HL-60 (cell line): ENCODE measurements around the gene CCR5.

Experiments used
- DNase-seq, 2 experiments: peaks; one replicate each; pipeline ENCODE4 v3.0.0-alpha.2; 2010 to 2020; ENCODE audit warnings: low read depth in 1 of 2, low spot score in 1 of 2
- H3K27ac ChIP-seq: fragments of 250-450 bp; sonication (Bioruptor Pico); replicated peaks from 2 replicates; pipeline ENCODE4 v1.5.1; 2020; ENCODE audit warnings: mild to moderate bottlenecking, moderate library complexity
- H3K27me3 ChIP-seq: fragments of 250-450 bp; sonication (Bioruptor Pico); 2 replicates; pipeline ENCODE4 v1.5.1; 2021; ENCODE audit warnings: mild to moderate bottlenecking, moderate library complexity; ENCODE audit not compliant: insufficient read depth, poor library complexity, severe bottlenecking
- H3K4me3 ChIP-seq: replicated peaks from 2 replicates; pipeline ENCODE4 v1.5.1; 2011; ENCODE audit warnings: mild to moderate bottlenecking, control low read depth, low read length; ENCODE audit not compliant: insufficient read depth
- CTCF ChIP-seq: IDR thresholded peaks from one replicate; pipeline ENCODE4 v1.5.1; 2011; ENCODE audit warnings: low read length, control low read depth, inconsistent platforms; ENCODE audit not compliant: insufficient read depth
- GABPA ChIP-seq: IDR thresholded peaks from 2 replicates; pipeline ENCODE4 v1.6.1; 2012; ENCODE audit warnings: low read depth
- POLR2AphosphoS5 ChIP-seq: IDR thresholded peaks from 2 replicates; pipeline ENCODE4 v1.6.1; 2012; ENCODE audit warnings: low read depth
- REST ChIP-seq: IDR thresholded peaks from 2 replicates; pipeline ENCODE4 v1.6.1; 2012; ENCODE audit warnings: low read depth; ENCODE audit not compliant: insufficient replicate concordance
- SPI1 ChIP-seq: IDR thresholded peaks from 2 replicates; pipeline ENCODE4 v1.6.1; 2012; ENCODE audit warnings: low read depth, mild to moderate bottlenecking, borderline replicate concordance

CCR5 gene

GRCh38 chr3:46411271-46411670 is 40.5 kb downstream of the CCR5 start:
- no peak for DNase-seq
- no peak overlapping the region for H3K27ac ChIP-seq
- TF ChIP-seq POLR2AphosphoS5 = no peak
- TF ChIP-seq REST = no peak
- H3K4me3 ChIP-seq = no peak overlapping the region
- H3K27me3 ChIP-seq = no peaks in the 10 kb centered on the region

- no peaks in the 10 kb centered on the region for H3K27me3 ChIP-seq
- H3K27ac ChIP-seq = no peak overlapping the region
- H3K4me3 ChIP-seq = no peak overlapping the region
- no peak for DNase-seq
- TF ChIP-seq REST (no peak), POLR2AphosphoS5 (no peak), SPI1 (no peak), CTCF (no peak), GABPA (no peak)
Observed at GRCh38 chr3:46412786-46413298, 42.1 kb downstream of the CCR5 start.

- TF ChIP-seq POLR2AphosphoS5 (no peak), SPI1 (no peak), REST (no peak), CTCF (no peak), GABPA (no peak)
- no peak for DNase-seq
Observed at GRCh38 chr3:46413951-46414350, 43.2 kb downstream of the CCR5 start.

More at GRCh38 chr3:46413951-46414350, 43.2 kb downstream of the CCR5 start:
- Histone ChIP-seq H3K27me3 (no peaks in the 10 kb centered on the region), H3K27ac (no peak overlapping the region), H3K4me3 (no peak overlapping the region)
